Pancreas (tissue), 10 donors: ENCODE results near the gene DOCK4. TPM values are rescaled to one million over a fixed set of nuclear protein-coding genes. Genes with fewer than 3 reads are reported as not detected.

Experiments
- ATAC-seq, 4 donors: fragments of 200-7000 bp; cut with Tn5 transposase; one replicate each; pipeline versions ENCODE4 v1.8.0 to v1.9.1; 2020; ENCODE audit warnings: mild to moderate bottlenecking in 4 of 4, moderate library complexity in 4 of 4
- DNase-seq, 6 donors: peaks; one replicate each; pipeline ENCODE4 v3.0.0-alpha.2; 2020
- FAIRE-seq: peaks from 2 replicates; lab custom pipeline; 2012; peaks lifted over from hg19 to GRCh38; lab: Jason Lieb, UNC
- H3K27ac ChIP-seq, 4 donors: fragments of 200-600 bp; sonication (generic); 1 replicate in 3 of 4; 2 replicates in 1 of 4; pipeline versions ENCODE4 v1.5.0 to v1.8.0; 2020
- H3K27me3 ChIP-seq, 4 donors: fragments of 200-600 bp; one replicate each; pipeline ENCODE4 v1.8.0; 2021
- H3K36me3 ChIP-seq, 3 donors: fragments of 200-600 bp; sonication (generic) in 1 of 3; one replicate each; pipeline versions ENCODE4 v1.5.0 to v1.8.0; 2020 to 2021
- H3K4me1 ChIP-seq, 3 donors: fragments of 200-600 bp; one replicate each; pipeline ENCODE4 v1.8.0; 2021
- H3K4me3 ChIP-seq, 4 donors: fragments of 200-600 bp; sonication (generic) in 2 of 4; one replicate each; pipeline versions ENCODE4 v1.5.0 to v1.8.0; 2020 to 2021
- H3K9me3 ChIP-seq, 4 donors: fragments of 200-600 bp; one replicate each; pipeline ENCODE4 v1.8.0; 2021
- WGBS, 2 donors: extraction: QIAGEN DNeasy Blood & Tissue Kit; methylation state at CpG; one replicate each; pipeline ENCODE4 v1.1.7; 2013; 5-methylcytosine and 5-hydroxymethylcytosine counted together
- intact Hi-C, 3 donors: fragments of 100-400 bp; cut with DNase I; formaldehyde crosslinking; loops; one replicate each; pipeline versions ENCODE4 v1.11.1 to v1.14.2; 2022
- polyA plus RNA-seq, 2 donors: library from polyadenylated mRNA; stranded (reverse); fragments of 200-250 nt; gene quantifications; one replicate each; pipeline ENCODE4 v1.2.3, GENCODE V29; 2013
- total RNA-seq, 6 donors: library from RNA; stranded (reverse); fragmentation: NEBNext Ultra II Directional in 4 of 6; extraction: Animal tissue kit (Norgen Biotek cat#: 25700) in 4 of 6; gene quantifications; one replicate each; pipeline versions ENCODE4 v1.2.1 to v1.2.4, GENCODE V29; 2021 to 2023
- TF ChIP-seq, protein P1 (sequence below), 4 donors: fragments of 200-600 bp; sonication (generic) in 3 of 4; IDR thresholded peaks; one replicate each; pipeline versions ENCODE4 v1.5.0 to v1.8.0; 2021; ENCODE audit warnings: antibody characterized with exemption in 4 of 4
- donor health status: healthy with polysubstance abuse.
- donor health status: DM: no; HTN: no; CAD: no; lungs with moderate emphysema.
- donor health status: DM: no; HTN: no; CAD: no.
- donor health status: control.
- donor health status: control.
- donor health status: Bipolar disorder and iron deficiency.
- donor health status: DM: yes; HTN: yes; CAD: no.
- donor health status: DM: no; HTN: no; CAD: no.
- donor health status: DM: no; HTN: no; CAD: no.
- donor health status: DM: yes; HTN: yes; CAD: no.

DOCK4 gene
- total and polyA plus RNA-seq, 8 donors: 5.4 to 15.5 (median 6.1) TPM

DNA sequence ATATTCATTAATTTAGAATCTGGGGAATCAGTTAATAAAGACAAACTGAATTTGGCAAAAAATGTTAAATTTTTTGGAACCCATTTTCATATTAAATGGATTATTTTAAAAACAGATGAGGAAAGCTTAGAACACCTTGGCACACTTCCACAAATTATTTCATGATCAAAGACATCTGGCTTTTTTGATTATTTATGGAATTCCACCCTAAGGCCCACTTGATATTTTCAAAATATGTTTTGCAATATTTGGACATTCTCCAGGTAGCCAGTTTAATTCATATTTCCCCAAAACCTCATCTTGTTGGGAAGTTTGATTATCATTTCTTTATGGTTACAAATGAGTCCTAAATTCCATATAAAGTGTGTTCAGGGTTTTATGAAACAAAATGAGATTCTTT, 129.9 kb downstream of the DOCK4 start:
- Histone ChIP-seq H3K4me3 (no peak overlapping the region), H3K27ac (no peak overlapping the region), H3K27me3 (no peaks in the 10 kb centered on the region), H3K4me1 (peaks cover 0 to 11% (median 11%) of the 10 kb centered on the region in 3 donors), H3K9me3 (no peaks in the 10 kb centered on the region), H3K36me3 (no peaks in the 10 kb centered on the region)
- TF ChIP-seq, protein P1, sequence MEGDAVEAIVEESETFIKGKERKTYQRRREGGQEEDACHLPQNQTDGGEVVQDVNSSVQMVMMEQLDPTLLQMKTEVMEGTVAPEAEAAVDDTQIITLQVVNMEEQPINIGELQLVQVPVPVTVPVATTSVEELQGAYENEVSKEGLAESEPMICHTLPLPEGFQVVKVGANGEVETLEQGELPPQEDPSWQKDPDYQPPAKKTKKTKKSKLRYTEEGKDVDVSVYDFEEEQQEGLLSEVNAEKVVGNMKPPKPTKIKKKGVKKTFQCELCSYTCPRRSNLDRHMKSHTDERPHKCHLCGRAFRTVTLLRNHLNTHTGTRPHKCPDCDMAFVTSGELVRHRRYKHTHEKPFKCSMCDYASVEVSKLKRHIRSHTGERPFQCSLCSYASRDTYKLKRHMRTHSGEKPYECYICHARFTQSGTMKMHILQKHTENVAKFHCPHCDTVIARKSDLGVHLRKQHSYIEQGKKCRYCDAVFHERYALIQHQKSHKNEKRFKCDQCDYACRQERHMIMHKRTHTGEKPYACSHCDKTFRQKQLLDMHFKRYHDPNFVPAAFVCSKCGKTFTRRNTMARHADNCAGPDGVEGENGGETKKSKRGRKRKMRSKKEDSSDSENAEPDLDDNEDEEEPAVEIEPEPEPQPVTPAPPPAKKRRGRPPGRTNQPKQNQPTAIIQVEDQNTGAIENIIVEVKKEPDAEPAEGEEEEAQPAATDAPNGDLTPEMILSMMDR (IDR thresholded peaks at IDR 0.05): no peak
- FAIRE-seq: no peak
- ATAC-seq: no peak
- no peak for DNase-seq
- intact Hi-C loops: no loop called here

DNA sequence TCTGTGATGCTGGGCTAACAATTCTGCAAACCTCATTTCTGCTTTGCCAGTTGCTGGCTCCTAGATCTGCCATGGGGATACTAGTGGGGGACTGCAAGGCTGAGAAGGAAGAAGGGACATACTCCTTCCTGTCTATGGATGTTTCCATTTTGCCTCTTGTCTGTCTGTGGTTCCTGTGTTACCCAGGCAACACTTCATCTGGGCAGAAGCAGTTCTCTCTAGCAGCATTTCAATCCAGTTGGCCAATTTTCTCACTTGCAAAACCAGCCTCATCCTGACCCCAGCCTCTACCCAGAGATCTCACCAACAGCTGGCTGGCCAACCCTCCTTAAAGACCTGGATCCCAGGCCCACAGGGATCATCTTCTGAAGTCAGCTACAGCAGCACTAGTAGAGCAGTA, 131.7 kb downstream of the DOCK4 start:
- ATAC-seq (no peak), DNase-seq (no peak), FAIRE-seq (no peak)
- Histone ChIP-seq H3K9me3 (no peaks in the 10 kb centered on the region), H3K4me1 (peaks cover 0 to 19% (median 14%) of the 10 kb centered on the region in 3 donors), H3K36me3 (no peaks in the 10 kb centered on the region), H3K4me3 (no peak overlapping the region), H3K27ac (no peak overlapping the region), H3K27me3 (no peaks in the 10 kb centered on the region)
- TF ChIP-seq, protein P1 (IDR thresholded peaks at IDR 0.05): no peak
- intact Hi-C loops: no loop called here

DNA sequence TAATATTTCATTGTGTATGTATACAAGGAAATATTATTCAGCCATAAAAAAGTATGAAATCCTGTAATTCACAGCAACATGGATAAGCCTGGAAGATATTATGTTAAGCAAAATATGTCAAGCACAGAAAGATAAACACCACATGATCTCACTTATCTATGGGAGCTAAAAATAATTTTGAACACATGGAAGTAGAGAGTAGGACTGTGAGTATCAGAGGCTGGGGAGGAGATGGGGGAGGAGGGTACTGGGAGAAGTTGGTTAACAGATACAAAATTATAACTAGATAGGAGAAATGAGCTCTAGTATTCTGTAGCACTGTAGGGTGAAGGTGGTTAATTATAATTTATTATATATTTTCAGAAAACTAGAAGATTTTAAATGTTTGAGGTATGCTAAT, 132.7 kb downstream of the DOCK4 start:
- H3K36me3 ChIP-seq: no peaks in the 10 kb centered on the region
- TF ChIP-seq, protein P1 (IDR thresholded peaks at IDR 0.05): no peak
- intact Hi-C loops: no loop called here

DNA sequence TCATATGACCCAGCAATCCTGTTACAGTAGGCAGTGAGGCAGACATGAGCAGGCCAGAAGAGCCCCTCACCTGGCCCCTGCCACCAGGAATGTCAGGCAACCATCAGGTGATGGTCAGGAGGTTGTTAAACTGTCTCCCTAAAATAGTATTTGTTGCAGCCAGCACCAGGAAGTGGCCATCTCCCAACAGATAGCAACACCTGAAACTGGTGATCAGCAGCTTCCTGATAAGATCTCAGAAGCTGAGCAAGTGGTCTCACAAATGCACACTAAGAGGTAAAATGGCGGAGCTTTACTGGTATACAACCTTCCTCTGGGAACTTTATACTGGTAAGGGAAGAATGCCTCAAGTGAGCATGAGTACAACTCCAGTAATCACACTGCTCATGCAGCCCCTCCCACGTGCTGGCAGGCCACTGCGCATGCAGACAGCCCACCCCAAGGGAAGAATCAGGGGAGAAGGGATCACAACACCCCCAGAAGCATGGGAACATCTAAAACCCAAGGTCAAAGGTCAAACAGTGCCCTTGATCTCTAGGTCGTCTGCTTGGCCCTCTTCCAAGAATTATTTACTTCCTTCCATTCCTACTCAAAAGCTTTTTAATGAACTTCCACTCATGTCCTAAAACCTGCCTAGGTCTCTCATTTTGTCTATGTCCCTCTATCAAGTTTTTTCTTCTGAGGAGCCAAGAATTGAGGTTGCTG, 133.5 kb downstream of the DOCK4 start:
- no peaks in the 10 kb centered on the region for H3K27me3 ChIP-seq
- WGBS, 2 donors: 72 to 73% methylated on average over 4 of the region's 4 CpGs
- DNase-seq: no peak
- no peaks in the 10 kb centered on the region for H3K9me3 ChIP-seq
- no peak for ATAC-seq
- H3K4me1 ChIP-seq: peaks cover 0 to 14% (median 13%) of the 10 kb centered on the region in 3 donors
- intact Hi-C loops: no loop called here
- no peaks in the 10 kb centered on the region for H3K36me3 ChIP-seq
- TF ChIP-seq, protein P1 (IDR thresholded peaks at IDR 0.05): no peak
- H3K27ac ChIP-seq: no peak overlapping the region
- FAIRE-seq: no peak
- H3K4me3 ChIP-seq: no peak overlapping the region

More for the DNA sequence above, 132.7 kb downstream of the DOCK4 start:
- Histone ChIP-seq H3K27me3 (no peaks in the 10 kb centered on the region), H3K4me3 (no peak overlapping the region), H3K9me3 (no peaks in the 10 kb centered on the region), H3K4me1 (peaks cover 0 to 14% (median 13%) of the 10 kb centered on the region in 3 donors), H3K27ac (no peak overlapping the region)
- no peak for DNase-seq
- no peak for FAIRE-seq
- ATAC-seq: no peak

DNA sequence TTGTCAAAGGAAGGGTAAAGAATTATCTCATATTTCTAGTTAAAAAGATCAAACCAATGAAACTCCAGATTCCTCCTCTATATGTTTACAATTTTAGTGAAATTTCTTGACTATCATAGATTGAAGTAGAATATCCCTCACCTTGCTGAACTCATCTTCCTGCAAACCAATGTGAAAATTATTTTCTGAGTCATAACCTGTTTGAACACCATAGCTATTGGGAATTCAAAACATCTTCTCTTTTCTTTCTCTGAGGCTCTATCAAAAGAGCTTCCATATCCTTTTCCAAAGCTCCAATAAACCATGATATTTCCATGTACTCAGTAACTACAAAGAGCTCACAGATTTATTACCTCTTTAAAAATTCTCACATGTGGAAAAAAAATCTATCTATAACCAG, 134.3 kb downstream of the DOCK4 start:
- no peak for DNase-seq
- H3K36me3 ChIP-seq: no peaks in the 10 kb centered on the region
- FAIRE-seq: no peak
- no peak for ATAC-seq
- H3K4me3 ChIP-seq: no peak overlapping the region
- TF ChIP-seq, protein P1 (IDR thresholded peaks at IDR 0.05): no peak
- H3K27me3 ChIP-seq: no peaks in the 10 kb centered on the region
- H3K9me3 ChIP-seq: no peaks in the 10 kb centered on the region
- no peak overlapping the region for H3K27ac ChIP-seq
- intact Hi-C loops: no loop called here
- H3K4me1 ChIP-seq: peaks cover 0 to 16% (median 14%) of the 10 kb centered on the region in 3 donors
